Hepatocyte (in vitro differentiated cells): Measurements from ENCODE around the gene ATG14. TPM values are rescaled to one million over a fixed set of nuclear protein-coding genes. Genes with fewer than 3 reads are reported as not detected.

Experiments
- DNase-seq: peaks from one replicate; pipeline ENCODE4 v3.0.0-alpha.2; 2016; ENCODE audit warnings: low spot score
- H2AFZ ChIP-seq: fragments of 200-600 bp; sonication (generic); 2 replicates; pipeline ENCODE4 v1.6.0; 2016; ENCODE audit warnings: antibody characterized with exemption, mild to moderate bottlenecking
- H3K27ac ChIP-seq: fragments of 200-600 bp; sonication (generic); 2 replicates; pipeline ENCODE4 v1.5.1; 2016; ENCODE audit warnings: mild to moderate bottlenecking
- H3K27me3 ChIP-seq: fragments of 200-600 bp; sonication (generic); 2 replicates; pipeline ENCODE4 v1.6.1; 2016
- H3K36me3 ChIP-seq: fragments of 200-600 bp; sonication (generic); replicated peaks from 2 replicates; pipeline ENCODE4 v1.5.1; 2016; ENCODE audit warnings: low read depth; ENCODE audit not compliant: insufficient read depth
- H3K4me1 ChIP-seq: fragments of 200-600 bp; sonication (generic); 2 replicates; pipeline ENCODE4 v1.5.1; 2016; ENCODE audit warnings: mild to moderate bottlenecking, moderate library complexity; ENCODE audit not compliant: insufficient read depth
- H3K4me2 ChIP-seq: fragments of 200-600 bp; sonication (generic); 2 replicates; pipeline ENCODE4 v1.6.0; 2016
- H3K4me3 ChIP-seq: fragments of 200-600 bp; sonication (generic); 2 replicates; pipeline ENCODE4 v1.5.1; 2016; ENCODE audit warnings: mild to moderate bottlenecking
- H3K79me2 ChIP-seq: fragments of 200-600 bp; sonication (generic); 2 replicates; pipeline ENCODE4 v1.6.0; 2017; ENCODE audit warnings: mild to moderate bottlenecking
- H3K9me2 ChIP-seq: fragments of 200-600 bp; sonication (generic); replicated peaks from 2 replicates; pipeline ENCODE4 v1.6.0; 2017; ENCODE audit warnings: mild to moderate bottlenecking; ENCODE audit not compliant: insufficient read depth
- H3K9me3 ChIP-seq: fragments of 200-600 bp; sonication (generic); 2 replicates; pipeline ENCODE4 v1.5.1; 2016; ENCODE audit warnings: low read depth, mild to moderate bottlenecking
- H4K20me1 ChIP-seq: fragments of 200-600 bp; sonication (generic); 2 replicates; pipeline ENCODE4 v1.6.0; 2016; ENCODE audit warnings: mild to moderate bottlenecking; ENCODE audit not compliant: insufficient read depth, poor library complexity, severe bottlenecking
- CTCF ChIP-seq: fragments of 200-600 bp; sonication (generic); IDR thresholded peaks from 2 replicates; pipeline ENCODE4 v1.5.1; 2016; ENCODE audit warnings: antibody characterized with exemption, mild to moderate bottlenecking; ENCODE audit not compliant: poor library complexity
- EZH2 ChIP-seq: fragments of 200-600 bp; sonication (generic); IDR thresholded peaks from 2 replicates; pipeline ENCODE4 v1.6.1; 2016; ENCODE audit warnings: antibody characterized with exemption, mild to moderate bottlenecking, borderline replicate concordance
- EZH2phosphoT487 ChIP-seq: fragments of 200-600 bp; sonication (generic); IDR thresholded peaks from one replicate; pipeline ENCODE4 v1.6.1; 2018; ENCODE audit warnings: antibody characterized with exemption, mild to moderate bottlenecking, low read depth, moderate library complexity; ENCODE audit not compliant: unreplicated experiment, severe bottlenecking
- WGBS: methylation state at CpG from one replicate; pipeline ENCODE4 v1.1.6; 2016; ENCODE audit warnings: low lambda C conversion rate; ENCODE audit errors: missing lambda C conversion rate; 5-methylcytosine and 5-hydroxymethylcytosine counted together
- polyA plus RNA-seq: library from polyadenylated mRNA; unstranded; fragments of >200 nt; fragmentation: Nextera tagmentation; extraction: Ambion mirVana; gene quantifications from 2 replicates; pipeline ENCODE4 v1.2.1, GENCODE V29; 2016
- total RNA-seq: library from RNA; depleted of rRNA; stranded (reverse); fragments of >200 nt; gene quantifications from 2 replicates; pipeline ENCODE4 v1.2.3, GENCODE V29; 2014

Gene ATG14
- total and polyA plus RNA-seq, 2 experiments from 2014 or later: 3.3 to 16.6 TPM

DNA sequence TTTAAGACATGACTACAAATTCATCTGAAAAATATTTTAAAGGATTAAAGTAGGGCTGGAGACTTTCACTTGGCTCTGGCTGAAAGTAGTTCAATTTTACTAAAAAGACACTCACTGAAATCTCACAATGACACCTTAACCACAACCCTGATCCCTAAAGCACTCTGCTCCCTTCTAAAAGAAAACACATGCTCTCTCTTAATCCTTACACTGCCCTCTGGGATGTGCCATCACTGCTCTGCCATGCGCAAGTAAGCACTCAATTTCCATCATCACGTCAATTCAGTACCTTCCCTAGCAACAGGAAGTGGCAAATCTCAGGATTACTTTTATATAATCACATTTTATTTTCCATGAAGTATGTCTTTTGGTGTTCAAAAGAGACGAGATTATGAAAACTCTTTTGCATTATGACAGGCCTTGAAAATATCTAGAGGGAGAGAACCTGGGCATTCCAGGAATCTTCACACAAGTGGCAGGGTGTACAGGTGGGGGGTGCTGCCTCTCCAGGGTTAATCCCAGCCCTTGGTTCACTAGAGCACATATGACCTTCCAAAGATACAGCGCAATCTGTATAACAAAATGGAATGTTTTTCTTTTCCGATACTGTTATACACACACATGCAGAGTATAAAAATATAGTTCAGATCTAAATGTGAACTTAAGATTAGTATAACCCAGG is 7.3 kb downstream of the ATG14 start:
- no peak for DNase-seq
- Histone ChIP-seq H3K4me3 (no peak overlapping the region), H3K9me3 (no peaks in the 10 kb centered on the region), H3K36me3 (no peaks in the 10 kb centered on the region), H3K4me2 (no peak overlapping the region), H3K27ac (no peak overlapping the region), H4K20me1 (peaks cover 10% of the 10 kb centered on the region), H3K27me3 (no peaks in the 10 kb centered on the region), H3K4me1 (no peaks in the 10 kb centered on the region), H2AFZ (no peak overlapping the region), H3K9me2 (no peaks in the 10 kb centered on the region), H3K79me2 (peaks cover 96% of the 10 kb centered on the region)
- 75% methylated on average over 5 of the region's 5 CpGs for WGBS
- no peak for TF ChIP-seq EZH2

GRCh38 chr14:55401751-55402150 is 9.9 kb downstream of the ATG14 start:
- H3K9me2 ChIP-seq: no peaks in the 10 kb centered on the region
- H3K79me2 ChIP-seq: peaks cover 85% of the 10 kb centered on the region
- no peak for DNase-seq
- H3K36me3 ChIP-seq: no peaks in the 10 kb centered on the region
- WGBS: 99% methylated on average over 6 of the region's 6 CpGs
- H2AFZ ChIP-seq: no peak overlapping the region
- no peaks in the 10 kb centered on the region for H3K4me1 ChIP-seq
- H3K27ac ChIP-seq: no peak overlapping the region
- no peaks in the 10 kb centered on the region for H3K27me3 ChIP-seq
- no peak overlapping the region for H3K4me3 ChIP-seq
- no peak overlapping the region for H3K4me2 ChIP-seq
- TF ChIP-seq CTCF (no peak), EZH2 (no peak), EZH2phosphoT487 (no peak)
- H4K20me1 ChIP-seq: peaks cover 12% of the 10 kb centered on the region
- H3K9me3 ChIP-seq: no peaks in the 10 kb centered on the region

GRCh38 chr14:55399852-55400251 is 11.8 kb downstream of the ATG14 start:
- Histone ChIP-seq H3K27ac (no peak overlapping the region), H3K79me2 (peaks cover 69% of the 10 kb centered on the region), H3K36me3 (no peaks in the 10 kb centered on the region), H3K4me1 (no peaks in the 10 kb centered on the region), H2AFZ (no peak overlapping the region), H3K4me3 (no peak overlapping the region), H3K9me3 (no peaks in the 10 kb centered on the region), H3K27me3 (no peaks in the 10 kb centered on the region), H3K9me2 (no peaks in the 10 kb centered on the region), H4K20me1 (peaks cover 12% of the 10 kb centered on the region), H3K4me2 (no peak overlapping the region)
- 79% methylated on average over 2 of the region's 2 CpGs for WGBS
- no peak for TF ChIP-seq EZH2
- TF ChIP-seq CTCF: no peak
- TF ChIP-seq EZH2phosphoT487: no peak
- no peak for DNase-seq

- 89% methylated on average over 1 of the region's 1 CpG for WGBS
- Histone ChIP-seq H2AFZ (no peak overlapping the region), H3K27ac (no peak overlapping the region)
Observed at GRCh38 chr14:55399183-55399582, 12.4 kb downstream of the ATG14 start.

More at GRCh38 chr14:55399183-55399582, 12.4 kb downstream of the ATG14 start:
- H4K20me1 ChIP-seq: peaks cover 12% of the 10 kb centered on the region
- no peaks in the 10 kb centered on the region for H3K27me3 ChIP-seq
- no peak overlapping the region for H3K4me2 ChIP-seq
- TF ChIP-seq CTCF (no peak), EZH2 (no peak), EZH2phosphoT487 (no peak)
- no peaks in the 10 kb centered on the region for H3K9me2 ChIP-seq
- no peaks in the 10 kb centered on the region for H3K36me3 ChIP-seq
- H3K4me1 ChIP-seq: no peaks in the 10 kb centered on the region
- H3K9me3 ChIP-seq: no peaks in the 10 kb centered on the region
- H3K79me2 ChIP-seq: peaks cover 62% of the 10 kb centered on the region
- H3K4me3 ChIP-seq: no peak overlapping the region
- DNase-seq: no peak
